GM18520 (cell line): ENCODE results near the gene PHKB.
"Not testable (repeated sequence)": the region's sequence is repeated elsewhere in the genome, so short reads cannot be mapped to it uniquely, and the experiment has no call there.

Experiments used
- ATAC-seq: cut with Tn5 transposase; IDR thresholded peaks from one replicate; pipeline ENCODE4 v1.9.1; 2021; ENCODE audit not compliant: unreplicated experiment

The PHKB gene

GRCh38 chr16:47460711-47461597, at the start of gene PHKB, which contains the start of gene ITFG1:
TSS of gene PHKB (plus strand) at chr16:47461331. CDS start at chr16:47461351, 20 bp downstream.
TSS of gene ITFG1 (minus strand) at chr16:47461063. CDS start at chr16:47461045, 18 bp downstream.
- ATAC-seq, result peak; percentile 65

GRCh38 chr16:47413041-47413440, 48.1 kb upstream of the PHKB start:
- ATAC-seq, result no peak

- no peak for ATAC-seq
Measured at GRCh38 chr16:47416869-47417268, 44.3 kb upstream of the PHKB start.

- ATAC-seq, result no peak
Measured at GRCh38 chr16:47424846-47425245, 36.3 kb upstream of the PHKB start.

- no peak for ATAC-seq
Measured at GRCh38 chr16:47426806-47427205, 34.3 kb upstream of the PHKB start.

- ATAC-seq, result no peak
Measured at GRCh38 chr16:47431960-47432359, 29.2 kb upstream of the PHKB start.

- not testable (repeated sequence) for ATAC-seq
Measured at GRCh38 chr16:47434274-47434673, 26.9 kb upstream of the PHKB start.

GRCh38 chr16:47440066-47440465, 21.1 kb upstream of the PHKB start:
- ATAC-seq, result not testable (repeated sequence)

- ATAC-seq, result not testable (repeated sequence)
Measured at GRCh38 chr16:47442884-47443283, 18.2 kb upstream of the PHKB start.

- ATAC-seq, result no peak
Measured at GRCh38 chr16:47446431-47446830, 14.7 kb upstream of the PHKB start.

- no peak for ATAC-seq
Measured at GRCh38 chr16:47448830-47449575, 12.1 kb upstream of the PHKB start.

- ATAC-seq, result no peak
Measured at GRCh38 chr16:47449788-47450187, 11.3 kb upstream of the PHKB start.

- ATAC-seq, result no peak
Measured at GRCh38 chr16:47458331-47458730, 2.8 kb upstream of the PHKB start.

GRCh38 chr16:47459603-47460002, 1.5 kb upstream of the PHKB start:
- ATAC-seq, result no peak

- no peak for ATAC-seq
Measured at GRCh38 chr16:47460359-47460710, 796 bp upstream of the PHKB start.

GRCh38 chr16:47461598-47462266, 601 bp downstream of the PHKB start:
- ATAC-seq, result no peak

- ATAC-seq, result no peak
Measured at GRCh38 chr16:47463771-47464624, 2.9 kb downstream of the PHKB start.

GRCh38 chr16:47465919-47466630, 4.9 kb downstream of the PHKB start:
- no peak for ATAC-seq

GRCh38 chr16:47467501-47467900, 6.4 kb downstream of the PHKB start:
- ATAC-seq, result no peak
